Testis (tissue), 3 donors: ENCODE data around the gene GMFB. TPM values are rescaled to one million over a fixed set of nuclear protein-coding genes. Genes with fewer than 3 reads are reported as not detected.

Source experiments
- DNase-seq: peaks from one replicate; pipeline ENCODE4 v3.0.0-alpha.2; 2019
- H3K27ac ChIP-seq, 2 donors: fragments of 200-600 bp; sonication (generic); one replicate each; pipeline ENCODE4 v1.5.1; 2019
- H3K27me3 ChIP-seq: fragments of 200-600 bp; sonication (generic); one replicate; pipeline ENCODE4 v1.5.1; 2019
- H3K36me3 ChIP-seq: fragments of 200-600 bp; sonication (generic); one replicate; pipeline ENCODE4 v1.5.1; 2017; ENCODE audit warnings: low read depth; ENCODE audit errors: missing control alignments
- H3K4me1 ChIP-seq: fragments of 200-600 bp; sonication (generic); one replicate; pipeline ENCODE4 v1.5.1; 2019
- H3K4me3 ChIP-seq, 2 donors: fragments of 200-600 bp; sonication (generic); one replicate each; pipeline ENCODE4 v1.5.1; 2017 to 2019
- H3K9me3 ChIP-seq: fragments of 200-600 bp; sonication (generic); one replicate; pipeline ENCODE4 v1.5.1; 2017
- POLR2A ChIP-seq: fragments of 450-650 bp; IDR thresholded peaks from one replicate; pipeline ENCODE4 v1.6.1; 2017; ENCODE audit warnings: antibody characterized with exemption, mild to moderate bottlenecking, moderate library complexity
- WGBS, 2 donors: methylation state at CpG; one replicate each; pipeline ENCODE4 v1.1.5; 2018; 5-methylcytosine and 5-hydroxymethylcytosine counted together
- intact Hi-C: fragments of 100-400 bp; cut with DNase I; formaldehyde crosslinking; loops from one replicate; pipeline ENCODE4 v1.15.1; 2023; ENCODE audit warnings: low total_unique reads
- polyA plus RNA-seq: library from polyadenylated mRNA; stranded (reverse); fragments of 350-450 nt; fragmentation: Illumina TruSeq; extraction: RNeasy Lipid Tissue Mini Kit (QIAGEN cat#74804); gene quantifications from one replicate; pipeline ENCODE4 v1.2.3, GENCODE V29; 2014; ENCODE audit warnings: low read depth, low replicate concordance; ENCODE audit not compliant: insufficient read depth
- total RNA-seq, 2 donors: library from RNA; depleted of rRNA; stranded (reverse); fragments of >200 nt; gene quantifications; one replicate each; pipeline ENCODE4 v1.2.3, GENCODE V29; 2016
- TF ChIP-seq, protein P1 (sequence below), 3 experiments: fragments of 450-650 bp in 2 of 3; fragments of 200-600 bp in 1 of 3; sonication (generic) in 1 of 3; IDR thresholded peaks; one replicate each; pipeline ENCODE4 v1.5.1; 2016 to 2019; ENCODE audit warnings: antibody characterized with exemption in 3 of 3, mild to moderate bottlenecking in 2 of 3, moderate library complexity in 1 of 3

The GMFB gene
- total and polyA plus RNA-seq, 3 donors from 2014 or later: 19.5 to 43.6 (median 32.3) TPM

DNA sequence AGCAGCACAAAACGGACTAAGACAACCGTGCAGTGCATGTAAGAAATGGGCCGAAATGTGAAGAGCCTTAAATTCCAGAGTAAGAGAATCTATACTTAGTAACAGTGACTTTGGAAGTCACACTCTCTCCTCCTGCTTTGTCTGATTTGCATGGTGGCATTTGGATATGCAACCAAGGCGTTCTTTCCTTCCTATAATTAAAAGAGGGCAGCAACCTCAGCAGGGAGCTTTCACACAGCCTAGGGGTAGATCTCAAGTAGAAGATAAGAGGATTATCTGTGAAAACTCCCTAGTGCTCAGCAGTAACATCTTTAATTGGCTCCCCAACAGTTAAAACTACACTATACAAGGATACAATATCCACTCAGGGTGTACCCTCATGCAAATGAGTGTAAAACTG is 16.5 kb downstream of the GMFB start:
- peaks cover 44% of the 10 kb centered on the region for H3K4me1 ChIP-seq
- TF ChIP-seq, protein P1, sequence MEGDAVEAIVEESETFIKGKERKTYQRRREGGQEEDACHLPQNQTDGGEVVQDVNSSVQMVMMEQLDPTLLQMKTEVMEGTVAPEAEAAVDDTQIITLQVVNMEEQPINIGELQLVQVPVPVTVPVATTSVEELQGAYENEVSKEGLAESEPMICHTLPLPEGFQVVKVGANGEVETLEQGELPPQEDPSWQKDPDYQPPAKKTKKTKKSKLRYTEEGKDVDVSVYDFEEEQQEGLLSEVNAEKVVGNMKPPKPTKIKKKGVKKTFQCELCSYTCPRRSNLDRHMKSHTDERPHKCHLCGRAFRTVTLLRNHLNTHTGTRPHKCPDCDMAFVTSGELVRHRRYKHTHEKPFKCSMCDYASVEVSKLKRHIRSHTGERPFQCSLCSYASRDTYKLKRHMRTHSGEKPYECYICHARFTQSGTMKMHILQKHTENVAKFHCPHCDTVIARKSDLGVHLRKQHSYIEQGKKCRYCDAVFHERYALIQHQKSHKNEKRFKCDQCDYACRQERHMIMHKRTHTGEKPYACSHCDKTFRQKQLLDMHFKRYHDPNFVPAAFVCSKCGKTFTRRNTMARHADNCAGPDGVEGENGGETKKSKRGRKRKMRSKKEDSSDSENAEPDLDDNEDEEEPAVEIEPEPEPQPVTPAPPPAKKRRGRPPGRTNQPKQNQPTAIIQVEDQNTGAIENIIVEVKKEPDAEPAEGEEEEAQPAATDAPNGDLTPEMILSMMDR (IDR thresholded peaks at IDR 0.05): no peak
- no peak for TF ChIP-seq POLR2A
- intact Hi-C loops: no loop called here
- no peaks in the 10 kb centered on the region for H3K9me3 ChIP-seq
- no peak for DNase-seq
- H3K36me3 ChIP-seq: no peaks in the 10 kb centered on the region
- no peak overlapping the region for H3K4me3 ChIP-seq
- WGBS, 2 donors: 58 to 78% methylated on average over 4 of the region's 4 CpGs
- peak overlapping the region in 1 of 2 donors; percentile 27 for H3K27ac ChIP-seq
- H3K27me3 ChIP-seq: no peaks in the 10 kb centered on the region

DNA sequence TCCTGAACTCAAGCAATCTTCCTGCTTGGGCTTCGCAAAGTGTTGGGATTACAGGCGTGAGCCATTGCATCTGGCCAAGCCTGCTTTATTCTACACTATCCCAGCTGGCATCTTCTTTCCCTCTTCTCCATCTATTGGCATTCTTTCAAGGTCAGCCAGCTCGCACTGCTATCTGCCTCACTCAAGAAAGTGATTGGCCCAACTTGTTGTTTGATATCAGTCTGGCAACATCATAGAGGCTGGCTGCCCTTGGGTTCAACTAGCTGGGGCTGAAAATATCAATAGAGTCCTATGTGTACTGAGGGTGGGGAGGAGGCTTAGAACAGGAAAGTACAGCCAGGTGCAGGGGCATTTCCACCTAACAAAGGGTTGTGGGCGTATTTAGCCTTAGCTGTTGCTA is 17.1 kb downstream of the GMFB start:
- peak; percentile 37 for DNase-seq
- H3K9me3 ChIP-seq: no peaks in the 10 kb centered on the region
- TF ChIP-seq POLR2A: no peak
- TF ChIP-seq, protein P1 (IDR thresholded peaks at IDR 0.05): no peak
- peaks cover 44% of the 10 kb centered on the region for H3K4me1 ChIP-seq
- H3K27me3 ChIP-seq: no peaks in the 10 kb centered on the region
- H3K27ac ChIP-seq: no peak overlapping the region
- intact Hi-C loops: no loop called here
- 61 to 67% methylated on average over 4 of the region's 4 CpGs for WGBS, 2 donors
- no peaks in the 10 kb centered on the region for H3K36me3 ChIP-seq
- no peak overlapping the region for H3K4me3 ChIP-seq

DNA sequence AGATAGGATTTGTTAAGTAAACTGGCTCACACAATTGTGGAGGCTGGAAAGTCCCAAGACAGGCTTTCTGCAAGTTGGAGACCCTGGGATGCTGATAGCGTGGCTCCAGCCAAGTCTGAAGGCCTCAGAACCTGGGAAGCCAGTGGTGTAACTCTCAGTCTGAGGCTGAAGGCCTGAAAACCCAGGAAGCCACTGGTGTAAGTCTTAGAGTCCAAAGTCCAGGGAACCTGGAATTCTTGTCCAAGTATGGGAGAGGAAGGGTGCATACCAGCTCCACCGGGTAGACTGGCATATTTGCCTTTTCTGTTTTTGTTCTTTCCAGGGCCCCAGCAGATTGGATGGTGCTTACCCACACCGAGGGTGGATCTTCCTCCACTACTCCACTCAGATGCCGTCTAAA is 18.1 kb downstream of the GMFB start:
- intact Hi-C loops: no loop called here
- no peak for DNase-seq
- H3K4me1 ChIP-seq: peaks cover 44% of the 10 kb centered on the region
- no peak overlapping the region for H3K4me3 ChIP-seq
- no peaks in the 10 kb centered on the region for H3K27me3 ChIP-seq
- 85% methylated on average over 4 of the region's 4 CpGs for WGBS, 2 donors
- H3K36me3 ChIP-seq: no peaks in the 10 kb centered on the region
- H3K27ac ChIP-seq: peak overlapping the region in 1 of 2 donors; percentile 19
- H3K9me3 ChIP-seq: no peaks in the 10 kb centered on the region
- TF ChIP-seq, protein P1 (IDR thresholded peaks at IDR 0.05): no peak
- TF ChIP-seq POLR2A: no peak

DNA sequence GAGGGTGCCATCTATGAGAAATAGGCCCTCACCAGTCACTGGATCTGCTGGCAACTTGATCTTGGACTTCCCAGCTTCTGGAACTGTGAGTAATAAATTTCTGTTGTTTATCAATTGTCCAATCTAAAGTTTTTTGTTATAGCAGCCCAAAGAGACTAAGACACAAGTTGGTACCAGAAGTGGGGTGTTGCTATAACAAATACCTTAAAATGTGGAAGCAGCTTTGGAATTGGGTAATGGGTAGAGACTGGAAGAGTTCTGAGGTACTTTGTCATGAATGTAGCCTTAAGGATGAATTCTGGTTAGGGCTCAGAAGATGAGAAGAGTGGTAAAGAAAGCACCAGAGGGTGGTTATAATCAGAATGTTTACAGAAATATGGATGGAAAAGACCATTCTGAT is 21.5 kb downstream of the GMFB start:
- H3K9me3 ChIP-seq: no peaks in the 10 kb centered on the region
- no peak for TF ChIP-seq POLR2A
- TF ChIP-seq, protein P1 (IDR thresholded peaks at IDR 0.05): no peak
- no peak overlapping the region for H3K4me3 ChIP-seq
- H3K27ac ChIP-seq: no peak overlapping the region
- no peaks in the 10 kb centered on the region for H3K27me3 ChIP-seq
- no peak for DNase-seq
- intact Hi-C loops: no loop called here
- H3K4me1 ChIP-seq: peaks cover 26% of the 10 kb centered on the region
- no peaks in the 10 kb centered on the region for H3K36me3 ChIP-seq

DNA sequence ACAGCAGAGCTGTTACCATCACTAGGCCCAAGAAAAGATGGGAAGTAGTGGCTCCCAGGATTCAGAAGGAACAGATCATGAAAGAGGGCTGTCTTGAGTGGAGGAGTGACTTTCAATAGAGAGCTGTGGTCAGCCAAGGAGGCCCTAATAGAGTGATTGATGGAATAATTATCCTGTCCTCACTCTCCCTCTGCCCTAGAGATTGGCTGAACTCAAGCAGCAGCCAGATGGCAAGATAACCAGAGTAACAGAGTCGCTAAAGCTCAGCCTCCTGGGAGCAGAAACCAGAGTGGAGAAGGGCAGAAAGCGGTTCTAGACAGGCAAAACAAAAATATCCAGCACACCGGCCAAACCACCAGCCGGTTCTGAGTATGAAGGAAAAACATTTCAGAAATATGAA is 23.1 kb downstream of the GMFB start:
- DNase-seq: no peak
- Histone ChIP-seq H3K9me3 (no peaks in the 10 kb centered on the region), H3K4me1 (peaks cover 9% of the 10 kb centered on the region), H3K36me3 (no peaks in the 10 kb centered on the region), H3K4me3 (no peak overlapping the region), H3K27me3 (no peaks in the 10 kb centered on the region), H3K27ac (no peak overlapping the region)
- 73 to 76% methylated on average over 4 of the region's 4 CpGs for WGBS, 2 donors
- intact Hi-C loops: no loop called here
- TF ChIP-seq, protein P1 (IDR thresholded peaks at IDR 0.05): no peak
- no peak for TF ChIP-seq POLR2A
